MG63 (cell line): Measurements from ENCODE around the gene CRTC1. TPM values are rescaled to one million over a fixed set of nuclear protein-coding genes. Genes with fewer than 3 reads are reported as not detected.

Source experiments
- DNase-seq: peaks from one replicate; pipeline ENCODE4 v3.0.0-alpha.2; 2020
- H3K27me3 ChIP-seq: fragments of 250-450 bp; sonication (Bioruptor Pico); 2 replicates; pipeline ENCODE4 v1.5.1; 2020; ENCODE audit warnings: mild to moderate bottlenecking, moderate library complexity
- H3K36me3 ChIP-seq: fragments of 250-450 bp; sonication (Bioruptor Pico); 2 replicates; pipeline ENCODE4 v1.5.1; 2020; ENCODE audit warnings: mild to moderate bottlenecking, moderate library complexity
- H3K4me3 ChIP-seq: fragments of 250-450 bp; sonication (Bioruptor Pico); 2 replicates; pipeline ENCODE4 v1.5.1; 2020; ENCODE audit warnings: mild to moderate bottlenecking, moderate library complexity
- H3K9me3 ChIP-seq: fragments of 250-450 bp; sonication (Bioruptor Pico); 2 replicates; pipeline ENCODE4 v1.5.1; 2020; ENCODE audit warnings: mild to moderate bottlenecking, moderate library complexity
- total RNA-seq: library from RNA; depleted of rRNA; stranded (reverse); fragments of >200 nt; shearing (Covaris generic); gene quantifications from 2 replicates; pipeline ENCODE4 v1.2.3, GENCODE V29; 2014; ENCODE audit warnings: low replicate concordance

Gene CRTC1
- total RNA-seq, 1 experiment from 2014 or later = 3.6 TPM

DNA sequence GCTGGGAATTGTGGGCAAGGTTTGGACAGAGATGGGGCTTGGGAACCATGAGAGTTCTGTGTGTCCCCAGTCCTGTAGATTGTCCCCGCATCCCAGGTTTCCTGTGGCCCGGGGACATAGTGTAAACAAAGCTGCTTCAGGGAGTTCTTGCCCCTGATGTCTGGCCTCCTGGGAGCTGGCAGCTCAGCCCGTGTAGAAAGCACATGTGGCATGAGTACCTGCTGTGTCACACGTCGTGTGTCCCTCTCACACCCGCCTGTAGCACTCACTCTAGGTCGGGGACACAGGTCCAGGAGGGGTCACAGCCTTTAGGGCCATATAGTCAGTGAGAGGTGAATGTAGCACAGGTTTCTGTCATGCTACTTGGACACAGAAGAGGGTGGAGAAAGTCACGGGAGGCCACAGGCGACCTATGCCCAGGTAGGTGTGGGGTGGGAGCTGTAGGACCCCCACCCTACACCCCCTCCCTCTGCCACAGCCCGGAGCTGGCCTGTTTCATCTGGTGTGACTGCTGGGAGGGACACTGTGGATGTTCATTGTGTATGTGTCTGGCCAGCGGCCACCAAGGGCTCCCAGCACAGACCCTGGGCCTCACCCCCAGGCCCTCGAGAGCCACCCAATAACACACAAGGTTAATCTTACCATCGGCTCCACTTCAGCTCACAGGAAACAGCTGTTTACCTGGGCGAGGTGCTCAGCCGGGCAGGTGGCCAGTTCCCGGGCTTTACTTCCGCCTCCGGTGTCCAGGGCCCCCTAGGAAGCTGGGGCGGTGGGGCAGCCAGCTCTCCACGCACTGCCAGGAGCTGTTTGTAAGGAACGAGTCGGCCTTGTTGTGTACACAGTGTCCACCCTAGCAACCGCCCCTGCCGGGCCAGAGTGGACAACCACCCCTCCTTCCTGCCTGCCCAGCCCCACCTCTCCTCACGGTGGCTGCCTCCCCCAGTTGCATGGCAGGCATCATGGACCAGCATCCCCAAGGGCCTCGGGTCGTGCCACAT is 57.9 kb downstream of the CRTC1 start:
- no peaks in the 10 kb centered on the region for H3K9me3 ChIP-seq
- no peak for DNase-seq
- H3K4me3 ChIP-seq = no peak overlapping the region
- no peaks in the 10 kb centered on the region for H3K27me3 ChIP-seq
- H3K36me3 ChIP-seq = no peaks in the 10 kb centered on the region

DNA sequence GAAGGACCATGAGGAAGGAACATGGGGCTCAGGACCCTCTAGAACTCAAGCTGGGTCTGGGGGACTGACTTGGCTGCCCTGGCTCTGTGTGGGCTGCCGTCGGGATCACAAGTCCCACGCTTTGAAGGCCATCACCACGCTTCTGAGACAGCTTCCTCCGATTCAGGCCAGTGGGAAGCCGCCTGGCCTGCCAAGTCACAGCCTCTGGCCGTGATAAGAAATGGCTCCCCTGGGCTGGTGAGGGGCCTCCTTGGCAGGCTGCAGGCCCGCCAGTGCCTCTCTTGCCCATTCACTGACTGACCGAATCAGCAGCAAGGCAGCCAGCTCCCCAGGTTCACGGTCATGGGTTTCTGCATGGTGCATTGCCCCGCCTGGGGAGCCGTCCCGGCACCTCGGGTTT is 58.8 kb downstream of the CRTC1 start:
- no peak overlapping the region for H3K4me3 ChIP-seq
- no peak for DNase-seq
- no peaks in the 10 kb centered on the region for H3K9me3 ChIP-seq
- no peaks in the 10 kb centered on the region for H3K27me3 ChIP-seq
- no peaks in the 10 kb centered on the region for H3K36me3 ChIP-seq

DNA sequence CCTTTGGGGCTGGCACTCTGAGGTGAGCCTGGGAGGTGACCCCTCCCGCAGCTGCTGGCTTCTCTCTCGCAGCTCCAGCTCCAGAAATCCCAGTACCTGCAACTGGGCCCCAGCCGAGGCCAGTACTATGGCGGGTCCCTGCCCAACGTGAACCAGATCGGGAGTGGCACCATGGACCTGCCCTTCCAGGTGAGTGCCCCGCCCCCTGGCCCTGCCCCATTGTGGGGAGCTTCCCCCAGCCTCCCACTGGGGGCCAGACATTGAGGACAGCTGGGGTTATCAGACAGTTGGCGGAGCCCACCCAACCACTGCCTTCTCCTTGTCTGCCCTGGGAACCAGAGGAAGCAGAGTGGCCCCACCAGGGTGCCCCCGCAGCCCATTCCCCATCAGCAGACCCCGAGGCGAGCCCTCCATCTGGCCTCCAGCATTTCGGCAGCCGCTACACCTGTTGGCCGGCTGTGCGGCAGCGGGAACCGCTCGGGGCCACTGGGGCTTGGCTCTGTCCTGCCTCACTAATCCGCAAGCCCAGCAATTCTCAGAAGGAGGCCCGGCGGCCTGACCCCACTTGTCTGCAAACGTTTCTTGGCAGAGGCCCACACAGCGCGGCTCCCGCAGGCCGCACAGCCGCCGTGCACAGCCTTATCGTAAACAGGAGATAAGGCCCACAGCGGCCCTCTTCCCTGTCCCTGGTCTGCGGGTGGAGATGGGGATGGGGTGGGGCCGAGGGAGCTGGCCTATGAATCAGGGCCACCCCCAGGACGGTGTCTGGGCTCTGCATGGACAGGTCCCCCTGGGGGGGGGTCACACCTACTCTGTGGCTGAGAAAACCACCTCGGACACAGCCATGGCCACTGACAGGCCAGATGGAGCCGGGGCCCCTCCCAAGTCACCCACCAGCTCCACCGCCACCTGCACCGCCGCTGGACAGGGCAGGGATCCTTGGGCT is 59.6 kb downstream of the CRTC1 start:
- DNase-seq = no peak
- Histone ChIP-seq H3K36me3 (no peaks in the 10 kb centered on the region), H3K4me3 (no peak overlapping the region), H3K9me3 (no peaks in the 10 kb centered on the region), H3K27me3 (no peaks in the 10 kb centered on the region)

DNA sequence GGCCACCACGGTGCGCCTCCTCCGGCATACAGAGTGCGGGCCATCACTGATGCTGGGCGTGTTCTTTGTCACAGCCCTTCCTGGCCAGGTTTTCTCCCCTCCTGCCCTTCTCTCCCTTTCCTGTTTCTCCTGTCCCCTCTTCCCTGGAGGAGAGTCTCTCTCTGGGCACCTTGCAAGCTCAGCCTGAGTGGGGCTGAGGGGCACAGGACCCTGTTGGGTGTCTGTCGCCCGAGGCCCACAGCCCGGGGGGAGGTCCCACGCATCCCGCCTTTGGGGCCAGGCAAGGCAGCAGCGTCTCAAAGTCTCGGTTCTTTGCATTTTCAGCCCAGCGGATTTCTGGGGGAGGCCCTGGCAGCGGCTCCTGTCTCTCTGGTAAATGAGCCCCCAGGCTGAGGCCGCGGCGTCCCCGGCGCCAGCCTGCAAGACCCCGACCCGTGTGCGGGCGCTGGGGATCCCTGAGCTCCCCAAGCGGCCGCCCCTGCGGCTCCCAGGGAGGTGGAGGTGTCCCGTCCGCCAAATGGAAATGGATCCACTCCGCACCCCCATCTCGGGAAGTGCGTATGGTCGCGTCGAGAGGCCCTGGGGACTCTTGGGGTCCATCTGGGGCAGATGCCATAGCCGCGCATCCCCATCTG is 60.4 kb downstream of the CRTC1 start:
- Histone ChIP-seq H3K9me3 (no peaks in the 10 kb centered on the region), H3K36me3 (no peaks in the 10 kb centered on the region), H3K27me3 (no peaks in the 10 kb centered on the region), H3K4me3 (no peak overlapping the region)
- no peak for DNase-seq

DNA sequence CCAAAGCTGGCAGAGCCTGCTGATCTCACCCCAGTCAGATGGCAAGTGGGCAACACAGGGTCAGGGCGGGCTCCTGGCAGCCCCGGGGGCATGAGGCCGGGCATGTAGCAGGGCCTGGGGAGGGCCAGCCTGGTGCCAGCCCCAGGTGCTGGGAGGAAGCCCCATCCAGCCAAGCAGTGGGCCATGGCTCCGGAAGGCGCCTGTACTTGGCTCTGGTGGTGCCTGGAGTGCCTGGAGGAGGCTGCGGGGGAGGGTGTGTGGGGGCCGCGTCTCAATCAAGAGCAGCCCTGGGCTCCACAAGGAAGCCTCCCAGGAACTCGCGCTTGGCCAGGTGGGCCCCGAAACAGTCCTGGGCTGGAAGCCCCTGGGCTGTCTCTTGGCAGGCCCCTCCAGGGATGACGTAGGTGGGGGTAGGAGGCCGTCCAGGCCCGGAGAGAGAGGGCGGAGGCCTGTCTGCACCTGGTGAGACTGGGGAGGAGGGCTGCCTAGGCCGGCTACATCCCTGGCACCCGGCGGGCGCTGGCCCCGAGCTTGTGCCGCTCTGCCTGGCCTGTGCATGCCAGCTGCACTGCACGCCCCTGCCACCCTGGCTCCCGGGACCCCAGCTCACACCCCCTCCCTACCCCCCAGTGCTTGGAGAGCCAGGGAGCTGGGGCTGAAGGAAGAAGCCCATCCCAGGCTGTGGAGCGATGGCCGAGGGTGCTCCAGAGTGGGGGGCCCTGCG is 61.7 kb downstream of the CRTC1 start:
- Histone ChIP-seq H3K4me3 (no peak overlapping the region), H3K27me3 (no peaks in the 10 kb centered on the region), H3K36me3 (no peaks in the 10 kb centered on the region), H3K9me3 (no peaks in the 10 kb centered on the region)
- no peak for DNase-seq

DNA sequence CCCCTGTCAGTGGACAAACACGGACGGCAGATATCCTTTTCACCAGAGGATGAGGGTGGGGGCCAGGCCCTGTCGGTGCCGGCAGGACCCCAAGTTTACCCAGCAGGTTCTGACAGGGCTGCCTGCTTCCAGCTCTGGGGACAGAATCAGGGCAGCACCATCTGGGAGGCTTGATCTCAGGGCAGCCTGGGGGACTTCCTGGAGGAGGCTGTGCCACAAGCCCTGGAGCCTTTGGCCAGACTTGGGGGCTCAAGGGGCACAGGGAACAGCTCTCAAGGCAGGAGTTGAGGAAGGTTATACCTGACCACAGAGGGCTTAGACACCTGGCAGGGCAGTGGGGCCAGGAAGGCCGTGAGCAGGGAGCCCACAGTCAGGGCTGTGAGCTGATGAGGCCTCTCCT is 62.5 kb downstream of the CRTC1 start:
- Histone ChIP-seq H3K9me3 (no peaks in the 10 kb centered on the region), H3K27me3 (no peaks in the 10 kb centered on the region), H3K36me3 (no peaks in the 10 kb centered on the region), H3K4me3 (no peak overlapping the region)
- DNase-seq = no peak

DNA sequence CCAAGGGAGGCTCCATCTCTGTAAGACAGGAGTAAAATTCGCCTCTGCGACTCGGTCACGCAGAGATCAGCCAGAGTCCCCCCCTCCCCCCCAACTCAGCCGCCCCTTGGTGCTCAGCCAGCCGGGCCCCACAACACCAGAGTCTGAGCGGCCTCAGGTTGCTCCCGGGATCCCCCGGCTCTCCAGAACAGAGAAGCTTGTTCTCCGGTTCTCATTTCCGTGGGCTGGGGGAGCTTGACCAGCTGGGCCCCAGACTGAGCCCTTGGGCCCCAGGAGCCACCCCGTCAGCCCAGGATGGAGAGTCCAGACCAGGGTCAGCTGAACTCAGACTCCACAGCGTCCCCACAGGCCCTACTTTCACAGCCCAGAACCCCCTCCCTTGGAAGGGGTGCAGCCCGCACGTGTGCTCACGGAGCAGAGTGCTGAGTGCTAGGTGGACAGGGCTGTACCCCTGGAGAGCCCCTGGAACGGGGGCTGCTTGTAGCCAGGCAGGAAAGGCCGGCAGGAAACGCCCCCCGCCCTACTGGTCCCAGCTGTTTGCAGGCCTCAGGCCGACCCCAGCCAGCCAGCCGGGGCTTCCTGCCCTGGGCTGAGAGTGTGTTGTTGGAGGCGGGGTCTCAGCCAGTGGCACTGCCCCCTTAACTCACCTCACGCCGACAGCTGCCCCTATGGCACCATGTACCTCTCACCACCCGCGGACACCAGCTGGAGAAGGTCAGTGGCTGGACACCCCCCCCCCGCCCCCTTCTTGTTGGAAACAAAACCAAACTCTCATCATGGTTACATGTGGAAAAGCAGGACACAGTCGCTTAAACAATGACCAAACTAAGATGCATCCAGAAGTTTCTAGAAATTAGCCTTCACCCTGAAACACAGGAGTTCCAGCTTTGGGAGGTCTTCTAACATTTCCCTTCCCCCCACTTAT is 63.2 kb downstream of the CRTC1 start:
- Histone ChIP-seq H3K4me3 (no peak overlapping the region), H3K9me3 (no peaks in the 10 kb centered on the region), H3K36me3 (no peaks in the 10 kb centered on the region; the same call in 1 of the 2 replicates), H3K27me3 (no peaks in the 10 kb centered on the region)
- DNase-seq = no peak

DNA sequence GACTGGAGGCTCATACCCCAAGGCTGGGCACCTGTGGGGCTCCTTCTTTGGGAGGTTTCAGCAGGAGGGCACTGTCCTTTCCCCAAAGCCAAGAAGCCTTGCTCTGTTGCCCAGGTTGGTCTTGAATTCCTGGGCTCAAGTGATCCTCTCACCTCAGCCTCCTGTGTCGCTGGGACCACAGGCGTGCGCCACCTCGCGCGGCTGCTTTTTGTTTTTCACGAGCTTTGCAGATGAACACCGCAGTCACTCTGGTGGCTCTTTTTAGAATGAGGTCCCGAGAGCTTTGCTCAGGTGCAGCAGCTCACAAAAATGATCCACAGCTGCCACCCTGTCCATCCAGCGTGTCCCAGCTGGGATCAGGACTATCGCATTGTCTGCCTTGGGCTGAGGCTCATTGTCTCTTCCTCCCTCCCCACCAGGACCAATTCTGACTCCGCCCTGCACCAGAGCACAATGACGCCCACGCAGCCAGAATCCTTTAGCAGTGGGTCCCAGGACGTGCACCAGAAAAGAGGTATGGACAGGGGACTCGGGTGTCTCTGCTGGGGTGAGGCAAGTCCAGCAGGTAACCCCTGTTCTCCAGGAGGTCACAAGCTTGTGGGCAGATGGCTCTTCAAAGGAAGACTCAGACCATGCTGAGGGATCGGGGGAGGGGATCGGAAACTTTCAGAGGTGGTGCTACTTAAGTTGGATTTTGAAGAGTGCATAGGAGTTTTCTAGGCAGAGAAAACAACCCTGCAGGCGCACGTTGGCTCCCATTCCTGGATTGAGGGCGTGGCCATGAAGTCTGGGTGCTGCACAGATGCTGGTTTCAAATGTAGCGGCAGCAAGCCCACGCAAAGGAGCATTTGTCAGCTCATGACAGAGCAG is 66.1 kb downstream of the CRTC1 start:
- Histone ChIP-seq H3K9me3 (no peaks in the 10 kb centered on the region), H3K27me3 (no peaks in the 10 kb centered on the region), H3K36me3 (peaks cover 5% of the 10 kb centered on the region), H3K4me3 (no peak overlapping the region)
- no peak for DNase-seq

DNA sequence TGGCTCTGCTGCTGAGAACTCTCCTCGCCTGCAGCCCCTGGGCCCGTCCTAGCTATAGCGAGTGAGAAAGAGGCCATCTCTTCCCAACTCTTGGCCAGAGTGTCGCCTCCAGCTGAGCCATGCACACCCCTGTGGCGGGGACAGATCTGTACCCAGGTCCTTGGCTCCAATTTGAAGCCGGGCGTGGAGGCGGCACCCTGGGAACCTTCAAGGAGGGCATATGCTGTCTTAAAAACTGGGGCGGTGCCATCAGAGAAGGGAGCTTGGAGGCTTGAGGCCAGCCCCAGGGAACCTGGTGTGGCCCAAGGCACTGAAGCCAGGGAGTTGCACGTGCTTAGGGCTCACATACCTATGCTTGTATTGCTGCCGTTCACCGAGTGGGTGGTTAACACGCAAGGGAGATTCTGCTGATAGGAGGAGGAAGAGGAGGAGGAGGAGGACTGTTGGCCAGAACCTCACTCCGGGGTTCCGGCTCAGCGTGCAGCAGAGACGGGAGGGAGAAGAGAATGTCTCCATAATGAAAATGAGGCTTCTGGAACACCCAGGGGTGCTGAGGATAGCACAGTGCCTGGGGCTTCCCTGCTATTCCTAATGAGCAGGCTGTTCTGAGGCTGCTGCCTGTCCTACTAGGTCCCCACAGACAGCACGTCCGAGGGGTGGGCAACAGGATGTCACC is 67.0 kb downstream of the CRTC1 start:
- H3K27me3 ChIP-seq = no peaks in the 10 kb centered on the region
- no peak overlapping the region for H3K4me3 ChIP-seq
- H3K9me3 ChIP-seq = no peaks in the 10 kb centered on the region
- DNase-seq = no peak
- peaks cover 5% of the 10 kb centered on the region for H3K36me3 ChIP-seq

DNA sequence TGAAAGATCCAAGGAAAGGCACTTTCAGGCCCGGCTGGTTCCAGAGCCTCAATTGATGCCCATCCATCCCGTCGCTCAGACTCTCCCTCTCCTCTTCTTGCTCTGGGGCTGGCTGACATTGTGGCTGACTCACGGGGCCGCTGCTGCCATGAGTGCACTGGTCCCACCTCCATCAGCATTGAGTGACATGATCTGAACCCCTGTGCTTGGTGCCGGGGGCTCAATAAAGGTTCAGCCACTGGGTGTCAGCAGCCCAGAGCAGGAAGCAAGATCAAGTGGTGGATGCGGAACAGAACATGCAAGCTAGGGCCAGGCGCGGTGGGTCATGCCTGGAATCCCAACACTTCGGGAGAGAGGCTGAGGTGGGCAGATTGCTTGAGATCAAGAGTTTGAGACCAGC is 68.1 kb downstream of the CRTC1 start:
- Histone ChIP-seq H3K36me3 (peaks cover 5% of the 10 kb centered on the region), H3K4me3 (no peak overlapping the region), H3K27me3 (no peaks in the 10 kb centered on the region), H3K9me3 (no peaks in the 10 kb centered on the region)
- no peak for DNase-seq

DNA sequence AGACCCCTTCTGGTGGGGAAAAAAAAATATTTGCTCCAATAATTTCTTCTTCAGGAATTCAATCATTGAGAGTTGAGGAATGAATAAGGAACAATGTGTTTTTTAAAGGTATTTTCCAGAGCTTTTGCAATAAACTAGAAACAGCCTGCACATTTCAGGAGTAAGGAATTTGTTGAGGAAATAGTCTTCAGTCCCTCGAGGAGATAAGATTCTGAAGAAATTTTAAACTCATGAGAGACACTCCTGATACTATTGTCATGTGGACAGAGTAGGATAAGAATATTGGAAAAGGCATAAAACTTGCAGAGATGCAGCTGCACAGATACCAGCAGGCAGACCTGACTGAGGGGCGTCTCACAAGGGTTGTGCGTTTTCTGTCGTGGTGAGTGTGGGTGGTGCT is 71.0 kb downstream of the CRTC1 start:
- DNase-seq = no peak
- peaks cover 7% of the 10 kb centered on the region for H3K36me3 ChIP-seq

DNA sequence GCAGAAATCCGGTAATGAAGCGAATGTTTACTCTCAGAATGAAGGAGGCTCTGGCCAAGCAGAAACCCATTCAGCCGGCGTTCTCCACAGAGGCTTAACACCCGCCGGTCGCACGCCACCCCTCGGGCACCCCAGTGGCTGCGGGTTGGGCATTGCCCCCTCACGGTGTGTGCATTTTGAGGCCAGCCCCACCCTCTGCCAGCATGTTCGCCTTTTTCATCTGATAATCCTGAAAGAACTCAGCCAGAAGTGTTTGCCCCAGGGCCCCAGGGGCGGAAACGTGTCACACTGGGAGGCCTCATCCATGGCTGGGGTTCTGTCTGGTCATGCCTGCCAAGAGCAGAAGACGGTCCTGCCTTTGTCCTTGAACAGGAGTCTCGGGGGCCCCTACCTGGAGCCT is 73.4 kb downstream of the CRTC1 start:
- Histone ChIP-seq H3K4me3 (no peak overlapping the region), H3K9me3 (no peaks in the 10 kb centered on the region), H3K27me3 (no peaks in the 10 kb centered on the region), H3K36me3 (peaks cover 9% of the 10 kb centered on the region)
- no peak for DNase-seq

More for the DNA sequence above, 71.0 kb downstream of the CRTC1 start:
- no peaks in the 10 kb centered on the region for H3K9me3 ChIP-seq
- no peak overlapping the region for H3K4me3 ChIP-seq
- H3K27me3 ChIP-seq = no peaks in the 10 kb centered on the region

DNA sequence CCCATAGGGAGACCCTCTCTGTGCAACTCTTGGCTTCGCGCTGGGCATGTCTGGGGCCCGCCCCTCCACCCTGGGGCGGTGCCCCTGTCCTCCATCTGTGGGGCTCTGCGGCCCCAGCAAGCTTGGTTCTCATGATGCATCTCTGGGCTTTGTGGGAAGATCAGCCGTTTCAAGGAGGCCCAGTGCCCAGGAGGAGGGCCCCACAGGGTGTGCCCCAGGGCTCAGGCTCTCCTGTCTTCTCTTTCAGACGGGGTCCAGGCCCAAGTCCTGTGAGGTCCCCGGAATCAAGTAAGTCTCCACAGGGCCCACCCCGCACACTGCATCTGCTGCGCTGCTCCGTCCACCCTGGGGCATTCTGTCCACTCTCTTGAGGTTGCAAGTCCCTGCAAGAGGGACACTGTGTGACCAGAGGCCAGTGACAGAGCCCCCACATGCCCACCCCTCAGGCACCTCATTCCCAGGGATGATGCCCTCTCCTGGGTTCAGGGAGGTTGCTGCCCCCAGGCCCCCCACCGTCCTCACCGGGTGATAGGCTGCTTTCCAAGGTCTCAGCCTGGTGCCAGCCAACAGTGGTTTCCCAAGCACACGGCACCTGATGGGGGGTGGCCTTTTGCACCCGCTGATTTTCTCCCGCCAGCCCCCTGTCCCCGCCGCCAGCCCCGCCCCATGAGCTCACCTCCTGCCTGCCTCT is 76.0 kb downstream of the CRTC1 start:
- H3K4me3 ChIP-seq = no peak overlapping the region
- no peaks in the 10 kb centered on the region for H3K9me3 ChIP-seq
- DNase-seq = no peak
- no peaks in the 10 kb centered on the region for H3K27me3 ChIP-seq
- peaks cover 11% of the 10 kb centered on the region for H3K36me3 ChIP-seq
